GM23338 (cell line): Measurements from ENCODE around the gene TAF13. TPM values are rescaled to one million over a fixed set of nuclear protein-coding genes. Genes with fewer than 3 reads are reported as not detected.

ENCODE experiments used
- ATAC-seq: fragments of 200-7000 bp; cut with Tn5 transposase; 3 replicates; pipeline ENCODE4 v1.9.1; 2020
- DNase-seq: peaks from one replicate; pipeline ENCODE4 v3.0.0-alpha.2; 2015; ENCODE audit warnings: low spot score
- H2AFZ ChIP-seq: fragments of 200-600 bp; sonication (generic); 2 replicates; pipeline ENCODE4 v1.8.0; 2016; ENCODE audit warnings: antibody characterized with exemption, mild to moderate bottlenecking, moderate library complexity
- H3F3A ChIP-seq: fragments of 200-600 bp; sonication (generic); replicated peaks from 2 replicates; pipeline ENCODE4 v1.8.0; 2017; ENCODE audit warnings: antibody characterized with exemption, mixed run types, low read depth
- H3K27ac ChIP-seq: fragments of 200-600 bp; sonication (generic); 2 replicates; pipeline ENCODE4 v1.6.1; 2016; ENCODE audit warnings: low read depth
- H3K27me3 ChIP-seq: fragments of 200-600 bp; sonication (generic); 2 replicates; pipeline ENCODE4 v1.8.0; 2016; ENCODE audit warnings: mild to moderate bottlenecking, mixed run types, moderate library complexity; ENCODE audit not compliant: insufficient read depth
- H3K36me3 ChIP-seq: fragments of 200-600 bp; sonication (generic); 2 replicates; pipeline ENCODE4 v1.8.0; 2016; ENCODE audit warnings: mild to moderate bottlenecking; ENCODE audit not compliant: insufficient read depth
- H3K4me1 ChIP-seq: fragments of 200-600 bp; sonication (generic); 2 replicates; pipeline ENCODE4 v1.8.0; 2016; ENCODE audit warnings: mild to moderate bottlenecking, moderate library complexity; ENCODE audit not compliant: insufficient read depth
- H3K4me2 ChIP-seq: fragments of 200-600 bp; sonication (generic); 2 replicates; pipeline ENCODE4 v1.7.1; 2017; ENCODE audit warnings: mixed run types
- H3K4me3 ChIP-seq: fragments of 200-600 bp; sonication (generic); 2 replicates; pipeline ENCODE4 v1.6.1; 2016; ENCODE audit warnings: mixed run types
- H3K79me2 ChIP-seq: fragments of 200-600 bp; sonication (generic); replicated peaks from 2 replicates; pipeline ENCODE4 v1.8.0; 2017; ENCODE audit warnings: mild to moderate bottlenecking; ENCODE audit not compliant: insufficient read depth
- H3K9me2 ChIP-seq: fragments of 200-600 bp; sonication (generic); 2 replicates; pipeline ENCODE4 v1.8.0; 2017; ENCODE audit not compliant: insufficient read depth
- H4K20me1 ChIP-seq: fragments of 200-600 bp; sonication (generic); replicated peaks from 2 replicates; pipeline ENCODE4 v1.8.0; 2017; ENCODE audit warnings: mild to moderate bottlenecking; ENCODE audit not compliant: insufficient read depth
- H3K27ac Mint-ChIP-seq: 2 replicates; pipeline ENCODE4 v1.8.0; 2020; ENCODE audit warnings: inconsistent platforms, mild to moderate bottlenecking, moderate library complexity, mixed read lengths
- H3K27me3 Mint-ChIP-seq: 3 replicates; pipeline ENCODE4 v1.8.0; 2022; ENCODE audit warnings: low read depth, mild to moderate bottlenecking, moderate library complexity, mixed read lengths, inconsistent platforms; ENCODE audit not compliant: insufficient read depth, poor library complexity
- H3K36me3 Mint-ChIP-seq: 3 replicates; pipeline ENCODE4 v1.8.0; 2021; ENCODE audit warnings: low read depth, mild to moderate bottlenecking, inconsistent platforms, moderate library complexity, mixed read lengths
- H3K4me1 Mint-ChIP-seq: 3 replicates; pipeline ENCODE4 v1.8.0; 2020; ENCODE audit warnings: mild to moderate bottlenecking, inconsistent platforms, mixed read lengths
- H3K4me3 Mint-ChIP-seq: 3 replicates; pipeline ENCODE4 v1.8.0; 2021; ENCODE audit warnings: moderate library complexity, mild to moderate bottlenecking, inconsistent platforms, mixed read lengths
- H3K9me3 Mint-ChIP-seq: 3 replicates; pipeline ENCODE4 v1.8.0; 2020; ENCODE audit warnings: moderate library complexity, mild to moderate bottlenecking, inconsistent platforms, mixed read lengths
- CREB1 ChIP-seq: fragments of 250-450 bp; sonication (Bioruptor Pico); IDR thresholded peaks from 2 replicates; pipeline ENCODE4 v1.5.0; 2020; ENCODE audit warnings: low read depth, mild to moderate bottlenecking, moderate library complexity
- CTCF ChIP-seq, 2 experiments: fragments of 200-600 bp in 1 of 2; sonication (generic) in 1 of 2; conservative IDR thresholded peaks; 2 replicates each; pipeline versions ENCODE4 v1.5.1 to v1.6.1; 2016 to 2017; ENCODE audit warnings: antibody characterized with exemption in 2 of 2, low read depth in 2 of 2, mild to moderate bottlenecking in 2 of 2, moderate library complexity in 1 of 2
- EZH2 ChIP-seq: fragments of 200-600 bp; sonication (generic); IDR thresholded peaks from one replicate; pipeline ENCODE4 v1.8.0; 2017; ENCODE audit warnings: antibody characterized with exemption, mild to moderate bottlenecking, low read depth; ENCODE audit not compliant: unreplicated experiment
- EZH2phosphoT487 ChIP-seq: fragments of 200-600 bp; sonication (generic); IDR thresholded peaks from one replicate; pipeline ENCODE4 v1.8.1; 2018; ENCODE audit warnings: antibody characterized with exemption; ENCODE audit not compliant: unreplicated experiment
- JUNB ChIP-seq: IDR thresholded peaks from one replicate; pipeline ENCODE4 v1.6.1; 2016; ENCODE audit warnings: antibody characterized with exemption; ENCODE audit not compliant: unreplicated experiment
- NANOG ChIP-seq: IDR thresholded peaks from 2 replicates; pipeline ENCODE4 v1.6.1; 2016; ENCODE audit warnings: antibody characterized with exemption, borderline replicate concordance
- POLR2AphosphoS5 ChIP-seq: IDR thresholded peaks from 2 replicates; pipeline ENCODE4 v1.6.1; 2016; ENCODE audit warnings: antibody characterized with exemption, low read depth
- REST ChIP-seq: IDR thresholded peaks from one replicate; pipeline ENCODE4 v1.6.1; 2018; ENCODE audit warnings: antibody characterized with exemption; ENCODE audit not compliant: unreplicated experiment
- STAT1 ChIP-seq: IDR thresholded peaks from one replicate; pipeline ENCODE4 v1.6.1; 2016; ENCODE audit warnings: antibody characterized with exemption; ENCODE audit not compliant: unreplicated experiment
- ZNF114 ChIP-seq: fragments of 250-450 bp; sonication (Bioruptor Pico); IDR thresholded peaks from 2 replicates; pipeline ENCODE4 v1.5.0; 2020; ENCODE audit warnings: mild to moderate bottlenecking, moderate library complexity
- ZNF331 ChIP-seq: fragments of 250-450 bp; sonication (Bioruptor Pico); IDR thresholded peaks from 2 replicates; pipeline ENCODE4 v1.5.0; 2020; ENCODE audit warnings: low read depth, mild to moderate bottlenecking, moderate library complexity
- ZNF462 ChIP-seq: fragments of 250-450 bp; sonication (Bioruptor Pico); IDR thresholded peaks from 2 replicates; pipeline ENCODE4 v1.5.0; 2020; ENCODE audit warnings: mild to moderate bottlenecking, moderate library complexity
- long read RNA-seq: library from polyadenylated mRNA; unstranded; transcript quantifications from one replicate; pipeline ENCODE4 v2.0.0, GENCODE V29; 2020; ENCODE audit not compliant: unreplicated experiment
- polyA plus RNA-seq: library from polyadenylated mRNA; unstranded; fragments of >200 nt; fragmentation: Nextera tagmentation; extraction: Ambion mirVana; gene quantifications from 2 replicates; pipeline ENCODE4 v1.2.1, GENCODE V29; 2016
- total RNA-seq: library from RNA; depleted of rRNA; stranded (reverse); fragments of >200 nt; shearing (Covaris generic); gene quantifications from 2 replicates; pipeline ENCODE4 v1.2.3, GENCODE V29; 2014; rRNA removed

The TAF13 gene
- total RNA-seq (55.8 and 72.4 TPM in 2 replicates), polyA plus RNA-seq (43.7 and 49.4 TPM in 2 replicates)
- long read RNA-seq, partial matches to known transcripts, result 0 of 2 reads
- long read RNA-seq, other reads (novel, unspliced or antisense), result 2 of 2 reads

- Histone ChIP-seq H3K9me2 (no peaks in the 10 kb centered on the region), H3K4me1 (peaks cover 12% of the 10 kb centered on the region), H3K79me2 (peaks cover 37% of the 10 kb centered on the region), H4K20me1 (0 out of 2 replicates have a peak, but pooled peaks cover 2% of the 10 kb centered on the region), H3K4me2 (peak within 1 kb of the TSS; percentile 82), H3F3A (peaks cover 4% of the 10 kb centered on the region; the same call in 1 of the 2 replicates), H3K4me3 (peak within 1 kb of the TSS; percentile 66), H2AFZ (no peak within 1 kb of the TSS), H3K27ac (peak within 1 kb of the TSS; percentile 88), H3K36me3 (no peaks in the 10 kb centered on the region; the same call in 1 of the 2 replicates), H3K27me3 (no peaks in the 10 kb centered on the region)
- Mint-ChIP-seq H3K27me3 (peaks cover 4% of the 10 kb centered on the region), H3K4me1 (peaks cover 24% of the 10 kb centered on the region), H3K9me3 (peaks cover 4% of the 10 kb centered on the region; the same call in 2 of the 3 replicates), H3K27ac (peak within 1 kb of the TSS; percentile 99), H3K36me3 (peaks cover 37% of the 10 kb centered on the region), H3K4me3 (peak within 1 kb of the TSS; percentile 100)
- DNase-seq, result peak; percentile 98
- ATAC-seq, result peak; percentile 99
- TF ChIP-seq JUNB (no peak), CTCF (conservative IDR thresholded peaks at IDR 0.05; ENCODE audit: low read depth in 2 of 2) (0 out of 4 replicates have a peak, but pooled peaks of 1 of the 2 experiments have one; percentile 14), NANOG (no peak), REST (no peak), EZH2 (no peak), ZNF462 (CRISPR knock-in tag) (no peak), ZNF331 (CRISPR knock-in tag) (no peak), STAT1 (no peak), CREB1 (CRISPR knock-in tag) (peak; percentile 90), POLR2AphosphoS5 (peak; percentile 97), EZH2phosphoT487 (no peak), ZNF114 (CRISPR knock-in tag) (no peak)
Measured at GRCh38 chr1:109075531-109076490, at the start of gene TAF13. TSS of gene TAF13 (minus strand) at chr1:109076003. CDS start at chr1:109075947, 56 bp downstream.
